HG03432 (cell line): ENCODE measurements around the gene AQP12A.
"Not testable (repeated sequence)": the region's sequence is repeated elsewhere in the genome, so short reads cannot be mapped to it uniquely, and the experiment has no call there.

Experiments
- ATAC-seq: cut with Tn5 transposase; IDR thresholded peaks from one replicate; pipeline ENCODE4 v1.9.1; 2021; ENCODE audit warnings: mild to moderate bottlenecking, moderate library complexity; ENCODE audit not compliant: unreplicated experiment

AQP12A gene, protein sequence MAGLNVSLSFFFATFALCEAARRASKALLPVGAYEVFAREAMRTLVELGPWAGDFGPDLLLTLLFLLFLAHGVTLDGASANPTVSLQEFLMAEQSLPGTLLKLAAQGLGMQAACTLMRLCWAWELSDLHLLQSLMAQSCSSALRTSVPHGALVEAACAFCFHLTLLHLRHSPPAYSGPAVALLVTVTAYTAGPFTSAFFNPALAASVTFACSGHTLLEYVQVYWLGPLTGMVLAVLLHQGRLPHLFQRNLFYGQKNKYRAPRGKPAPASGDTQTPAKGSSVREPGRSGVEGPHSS

DNA sequence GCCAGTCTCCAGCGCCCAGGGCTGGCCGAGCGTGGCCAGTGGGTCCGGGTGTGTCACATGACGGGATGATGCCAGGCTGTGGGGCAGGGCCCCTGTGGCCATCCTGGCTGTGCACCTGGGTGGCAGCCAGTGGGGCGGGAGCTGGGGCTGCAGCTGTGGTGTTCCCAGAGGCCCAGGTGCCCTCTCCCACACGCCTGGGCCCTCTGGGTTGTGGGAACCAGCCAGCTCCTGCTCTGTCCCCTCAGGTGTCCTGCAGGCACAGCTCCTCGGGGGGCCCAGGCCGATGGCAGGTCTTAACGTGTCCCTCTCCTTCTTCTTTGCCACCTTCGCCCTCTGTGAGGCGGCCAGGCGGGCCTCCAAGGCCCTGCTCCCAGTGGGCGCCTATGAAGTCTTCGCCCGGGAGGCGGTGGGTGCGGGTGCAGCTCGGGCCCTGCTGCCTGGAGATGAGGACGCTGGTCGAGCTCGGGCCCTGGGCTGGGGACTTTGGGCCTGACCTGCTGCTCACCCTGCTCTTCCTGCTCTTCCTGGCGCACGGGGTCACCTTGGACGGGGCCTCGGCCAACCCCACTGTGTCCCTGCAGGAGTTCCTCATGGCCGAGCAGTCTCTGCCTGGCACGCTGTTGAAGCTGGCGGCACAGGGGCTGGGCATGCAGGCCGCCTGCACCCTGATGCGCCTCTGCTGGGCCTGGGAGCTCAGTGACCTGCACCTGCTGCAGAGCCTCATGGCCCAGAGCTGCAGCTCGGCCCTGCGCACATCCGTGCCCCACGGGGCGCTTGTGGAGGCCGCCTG, at the start of gene AQP12A:
TSS of gene AQP12A (plus strand) at position 236 of the 790 bp plus-strand sequence. CDS start at position 284, 48 bp downstream.
- ATAC-seq: not testable (repeated sequence)

DNA sequence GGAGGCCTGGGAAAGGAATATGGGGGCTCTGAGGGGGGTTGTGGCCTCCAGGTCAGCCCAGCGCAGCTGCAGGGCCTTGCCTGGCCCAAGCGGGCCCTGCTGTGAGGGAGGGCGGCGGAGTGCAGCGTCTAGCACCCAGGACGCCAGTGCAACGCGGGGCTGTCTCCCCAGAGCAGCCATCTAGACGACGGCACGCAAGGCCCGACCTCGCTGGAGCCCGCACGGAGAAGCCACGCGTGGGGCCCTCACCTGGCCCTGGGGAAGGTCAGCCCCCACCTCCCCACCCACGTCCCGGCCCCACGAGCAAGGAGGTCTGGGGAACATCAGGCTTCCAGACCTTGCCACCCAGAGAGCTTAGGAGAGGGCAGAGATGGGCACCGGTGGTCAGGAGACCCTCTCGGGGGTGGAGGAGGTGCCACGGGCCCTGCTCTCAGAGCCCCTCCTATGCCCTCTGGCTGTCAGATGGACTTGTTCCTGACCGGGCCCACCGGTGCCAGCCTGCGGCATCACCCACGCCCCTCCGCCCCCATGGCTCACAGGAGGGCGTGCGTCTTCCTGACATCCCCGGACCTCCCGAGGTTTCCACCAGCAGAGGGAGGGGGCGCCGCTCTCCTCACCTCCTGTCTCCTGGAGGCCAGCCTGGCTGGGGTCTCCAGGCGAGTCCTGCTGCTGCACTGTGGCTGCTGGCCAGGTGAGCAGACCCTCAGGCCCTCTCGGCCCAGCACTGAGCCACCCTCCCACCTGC, 49.4 kb upstream of the AQP12A start:
- ATAC-seq: no peak

DNA sequence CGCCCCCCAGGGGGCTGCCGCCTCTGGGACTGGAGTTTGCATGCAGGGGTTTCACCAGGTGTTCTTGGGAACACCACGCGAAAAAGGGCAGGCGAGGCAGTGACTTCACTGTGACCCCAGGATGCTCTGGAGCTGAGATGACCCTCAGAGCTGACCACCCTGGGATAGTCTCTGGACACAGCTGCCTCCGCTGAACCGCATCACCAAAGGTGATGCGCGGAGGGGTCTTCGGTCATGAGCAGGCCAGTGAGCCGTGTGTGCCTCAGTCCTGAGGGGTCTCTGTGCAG, 48.9 kb upstream of the AQP12A start:
- no peak for ATAC-seq

DNA sequence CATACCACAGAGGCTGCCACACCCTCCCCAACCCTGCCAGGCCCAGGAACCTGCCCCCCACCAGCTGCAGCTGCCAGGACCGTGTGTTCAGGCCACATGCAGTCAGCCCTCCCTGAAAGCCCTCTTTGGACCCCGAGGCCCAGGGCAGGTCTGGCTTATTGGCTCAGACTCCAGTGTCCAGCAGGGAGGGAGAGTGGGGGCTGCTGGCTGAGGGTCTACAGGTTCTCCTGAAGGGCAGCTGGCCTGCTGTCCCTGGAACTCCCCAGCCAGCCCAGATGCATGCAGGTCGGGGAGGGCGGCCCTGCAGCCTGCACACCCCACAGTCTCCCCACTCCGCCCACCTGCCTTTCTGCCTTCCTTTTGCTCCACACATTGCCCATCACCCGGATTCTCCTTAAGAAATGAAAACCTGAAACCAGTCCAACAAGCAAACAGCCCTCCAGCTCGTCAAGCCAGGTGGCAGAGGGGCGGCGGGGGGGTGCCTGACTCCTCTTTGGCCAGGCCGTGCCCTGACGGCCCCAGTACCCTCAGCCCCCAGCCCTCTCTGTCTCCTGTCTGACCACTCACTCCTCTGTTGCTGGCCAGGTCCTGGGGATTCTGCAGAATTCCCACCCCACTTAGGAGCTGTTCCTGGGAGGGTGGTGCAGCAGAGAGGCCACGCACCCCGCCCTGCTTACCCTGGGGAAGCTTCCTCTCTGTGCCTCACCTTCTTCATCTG, 48.4 kb upstream of the AQP12A start:
- no peak for ATAC-seq

DNA sequence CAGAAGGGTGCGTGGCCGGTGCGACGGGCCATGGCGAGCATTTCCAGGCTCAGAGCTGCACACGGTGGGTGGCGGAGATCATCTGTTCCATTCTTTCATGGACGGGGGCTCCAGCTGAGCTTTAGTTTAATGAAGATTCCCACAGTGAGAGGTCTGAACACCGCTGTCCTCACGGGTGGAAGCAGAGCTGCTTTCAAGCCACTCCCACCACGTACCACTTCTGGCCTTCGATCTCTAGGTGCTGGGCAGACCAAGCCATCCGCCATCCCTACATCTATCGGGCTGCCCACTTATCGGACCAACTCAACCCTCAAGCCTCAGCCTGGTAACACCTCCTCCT, 47.9 kb upstream of the AQP12A start:
- no peak for ATAC-seq

DNA sequence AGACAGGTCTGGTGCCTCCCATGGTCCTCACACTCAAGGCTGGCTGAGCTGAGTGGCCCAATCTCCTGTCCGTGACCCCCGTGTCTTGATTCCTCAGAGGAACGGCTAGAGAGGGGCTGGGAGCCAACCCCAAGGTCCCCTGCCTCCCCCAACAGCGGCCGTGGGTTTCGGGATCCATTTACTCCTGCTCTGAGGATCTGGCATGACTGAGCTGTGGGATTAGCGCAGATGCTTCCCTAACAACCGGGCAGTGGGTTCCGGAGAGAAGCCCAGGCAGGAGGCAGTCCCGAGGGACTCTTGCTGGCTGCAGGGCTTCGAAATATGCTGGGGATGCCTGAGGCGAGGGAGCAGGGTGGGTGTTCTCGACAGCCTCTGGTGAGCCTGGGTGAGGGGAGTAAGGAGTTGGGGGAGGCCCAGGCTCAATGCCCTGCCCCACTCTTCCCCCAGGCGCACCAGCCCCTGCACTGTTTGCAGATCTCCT, 47.5 kb upstream of the AQP12A start:
- ATAC-seq: no peak

DNA sequence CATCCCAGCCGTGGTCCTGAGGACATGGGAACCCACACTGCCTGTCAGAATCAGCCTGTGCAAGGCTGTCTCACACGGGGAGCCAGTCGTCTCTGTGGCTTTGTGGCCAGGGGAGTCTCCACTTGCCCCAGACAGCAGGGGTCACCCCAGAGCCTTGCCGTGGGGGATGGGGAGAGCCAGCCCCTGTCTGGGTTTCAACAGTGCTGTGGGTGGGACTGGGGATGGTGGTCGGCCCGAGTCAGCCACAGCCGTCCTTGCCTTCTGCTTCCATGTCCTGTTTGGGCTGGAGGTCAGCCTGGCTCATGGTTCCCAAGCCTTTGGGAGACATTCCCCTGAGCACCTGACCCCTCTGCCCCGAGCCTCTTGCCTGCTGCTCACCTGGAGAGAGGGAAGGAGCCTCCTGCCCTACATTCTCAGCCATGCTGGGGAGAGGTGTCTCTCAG, 46.8 kb upstream of the AQP12A start:
- ATAC-seq: no peak

DNA sequence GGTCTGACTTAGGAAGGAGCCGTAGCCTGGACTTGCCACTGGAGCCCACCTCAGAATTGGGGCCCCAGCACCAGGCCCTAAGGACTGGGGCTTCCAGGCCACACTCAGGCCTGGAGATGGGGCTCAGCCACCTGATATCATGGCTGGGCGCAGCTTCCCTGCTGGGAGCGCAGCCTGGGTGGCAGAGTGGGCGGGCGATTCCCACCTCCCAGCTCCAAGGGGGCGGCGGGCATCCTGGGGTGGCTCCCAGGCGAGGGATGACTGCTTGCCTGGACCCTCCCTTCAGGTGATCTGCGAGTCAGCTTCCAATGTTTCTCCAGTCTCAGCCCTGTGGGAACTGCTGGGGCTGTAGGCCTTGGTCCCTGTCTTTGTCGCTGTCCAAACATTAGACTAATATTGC, 46.3 kb upstream of the AQP12A start:
- no peak for ATAC-seq

DNA sequence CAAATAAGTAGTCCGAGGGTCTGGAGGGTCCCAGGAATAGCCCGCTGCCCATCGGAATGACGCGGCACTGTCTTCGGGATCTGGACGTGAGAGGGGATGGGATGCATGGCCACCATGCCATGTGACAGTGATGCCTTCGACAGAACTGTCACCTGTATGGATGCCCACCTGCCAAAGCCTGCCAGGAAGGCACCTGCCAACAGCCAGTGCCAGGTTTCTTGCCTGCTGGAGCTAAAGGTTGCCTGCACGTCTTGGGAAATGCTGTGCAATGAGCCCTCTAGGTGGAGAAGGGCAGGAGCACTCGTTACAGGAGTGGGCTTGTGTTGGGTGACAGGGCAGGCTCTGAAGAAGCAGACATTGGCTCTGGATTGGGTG, 45.9 kb upstream of the AQP12A start:
- no peak for ATAC-seq

DNA sequence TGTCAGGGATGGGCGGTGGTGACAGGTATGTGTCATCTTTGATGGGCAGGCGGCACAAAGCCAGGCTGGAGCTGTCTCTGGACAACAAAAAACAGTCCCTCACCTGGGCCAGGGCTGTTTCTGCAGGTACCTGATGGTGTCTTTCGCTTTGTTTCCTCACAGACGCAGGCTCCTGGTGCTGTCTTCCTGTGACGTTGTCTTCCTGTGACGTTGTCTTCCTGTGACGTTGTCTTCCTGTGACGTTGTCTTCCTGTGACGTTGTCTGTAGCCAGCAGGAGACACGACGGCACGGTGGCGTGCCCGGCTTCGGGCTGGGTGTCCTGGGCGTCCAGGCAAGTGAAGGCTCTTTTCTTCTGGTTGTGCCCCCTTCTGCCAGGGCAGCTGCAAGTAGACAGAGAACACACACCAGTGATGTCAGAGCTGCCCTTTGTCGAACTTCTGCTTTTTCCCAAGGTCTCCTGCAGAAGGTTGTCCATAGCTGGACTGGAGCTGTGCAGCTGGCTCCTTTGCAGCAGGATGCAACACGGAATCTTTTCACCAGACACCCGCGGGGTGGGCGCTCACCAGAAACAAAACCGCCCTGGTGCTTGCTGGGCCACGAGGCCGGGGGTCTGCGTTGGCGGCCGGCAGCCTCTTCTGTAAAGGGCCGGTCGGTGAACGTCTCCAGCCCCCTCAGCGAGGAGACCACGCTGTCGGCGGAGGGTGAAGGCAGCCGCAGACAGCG, 45.3 kb upstream of the AQP12A start:
- ATAC-seq: no peak

DNA sequence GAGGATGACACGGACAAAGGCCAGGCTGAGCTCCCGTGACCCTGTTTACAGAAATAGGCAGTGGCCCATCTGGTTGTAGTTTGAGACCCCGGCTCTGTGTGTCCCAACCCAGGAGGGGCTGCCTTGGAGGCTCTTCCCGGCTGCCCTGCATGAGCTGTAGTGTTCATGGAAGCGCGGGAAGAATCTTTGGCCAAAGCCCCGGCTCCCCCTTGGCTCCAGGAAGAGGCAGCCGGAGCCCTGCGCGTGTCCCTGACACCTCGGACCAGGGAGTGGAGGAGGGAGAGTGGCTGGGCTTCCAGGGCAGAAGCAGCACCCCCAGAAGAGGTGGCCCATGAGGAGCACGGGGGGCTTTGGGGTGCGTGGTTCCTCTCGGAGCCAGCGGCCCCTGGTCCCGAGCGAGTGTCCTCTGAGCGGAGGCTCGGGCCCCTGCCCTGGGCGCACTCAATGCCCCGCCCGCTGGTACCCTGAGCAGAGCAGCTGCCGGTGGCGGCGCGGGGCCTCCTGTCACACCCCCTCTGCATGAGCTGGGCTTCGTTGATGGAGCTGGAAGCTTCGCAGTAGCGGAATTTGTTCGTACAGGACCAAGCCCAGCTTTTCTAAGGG, 44.7 kb upstream of the AQP12A start:
- ATAC-seq: no peak

DNA sequence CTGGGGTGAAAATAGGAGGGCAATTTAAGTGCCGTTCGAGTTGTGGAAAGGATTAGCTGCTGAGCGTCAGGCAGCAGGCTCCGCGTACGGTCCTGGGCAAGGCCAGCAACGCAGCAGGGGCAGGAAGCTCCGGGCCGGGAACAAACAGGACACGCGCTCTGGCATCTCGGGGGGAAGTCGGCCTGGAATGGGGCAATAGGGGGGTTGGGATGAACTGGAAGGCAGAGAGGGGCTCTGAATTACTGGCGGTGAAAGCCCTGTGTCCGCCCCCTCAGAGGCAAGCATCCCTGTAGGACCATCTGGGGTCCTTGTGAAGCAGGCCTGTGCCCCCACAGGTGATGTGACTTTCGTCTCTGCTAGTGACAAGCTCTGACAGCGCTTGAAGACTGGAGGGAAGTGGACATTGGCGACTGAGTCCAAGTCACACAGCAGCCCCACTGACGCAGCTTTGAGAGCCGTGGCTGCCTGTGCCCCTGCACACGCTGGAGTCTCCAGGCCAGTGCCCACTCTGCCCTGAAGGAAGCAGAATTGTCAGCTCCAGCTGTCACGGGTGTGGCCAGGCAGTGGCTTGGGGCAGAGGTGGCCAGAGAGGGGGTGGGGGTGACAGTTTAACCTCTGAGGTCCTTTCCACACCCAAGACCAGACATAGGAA, 44.0 kb upstream of the AQP12A start:
- no peak for ATAC-seq

DNA sequence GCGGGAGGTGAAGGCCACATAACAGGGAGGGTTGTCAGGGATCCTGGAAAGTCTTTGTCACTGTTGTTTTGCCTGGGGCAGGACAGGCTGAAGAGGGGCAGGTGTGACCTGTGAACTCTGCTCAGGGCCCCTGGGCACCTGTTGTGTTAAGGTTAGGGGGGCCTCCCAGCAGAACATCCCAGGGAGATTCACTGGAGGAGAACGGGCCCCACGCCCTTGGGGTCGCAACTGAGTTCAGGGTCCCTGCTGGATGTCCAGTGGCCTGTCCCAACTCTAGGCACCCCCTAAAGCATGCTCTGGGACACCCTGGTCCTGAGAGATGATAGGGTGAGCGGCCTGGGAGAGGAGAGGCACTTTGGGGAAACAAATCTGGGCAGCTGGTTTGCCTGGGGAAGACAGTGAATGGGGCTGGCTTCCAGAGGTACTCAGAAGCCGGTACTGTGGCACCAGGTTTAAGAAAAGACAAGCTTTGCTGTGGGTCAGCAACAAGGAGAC, 43.5 kb upstream of the AQP12A start:
- no peak for ATAC-seq

DNA sequence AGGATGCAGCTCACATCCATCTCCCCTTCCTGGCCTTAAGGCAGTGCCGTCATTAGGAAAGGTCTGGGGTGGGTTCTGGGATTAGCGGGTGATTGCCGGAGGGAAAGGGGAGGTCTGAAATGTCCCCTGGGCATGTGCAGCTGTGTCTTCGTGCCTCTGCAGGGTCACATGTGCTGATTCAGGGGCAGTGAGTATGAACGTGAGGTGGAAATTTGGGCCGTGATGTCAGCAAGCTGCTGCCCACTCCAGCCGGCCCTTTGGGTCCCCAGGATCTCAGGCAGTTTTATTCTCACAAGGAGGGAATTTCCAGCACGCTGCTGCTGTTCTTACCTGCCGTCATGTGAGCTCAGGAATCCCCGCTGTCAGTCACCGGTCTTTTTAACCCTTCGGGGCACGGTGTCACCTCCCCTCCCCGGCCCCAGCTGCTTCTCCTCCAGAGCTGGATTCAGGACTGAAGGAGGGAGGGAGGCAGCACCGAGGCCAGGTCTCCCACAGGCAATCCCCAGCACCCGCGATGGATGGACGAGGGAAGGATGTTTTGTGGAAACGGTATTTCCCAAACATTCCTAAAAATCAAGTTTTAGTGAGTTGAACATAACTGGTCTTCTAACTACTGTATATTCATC, 42.9 kb upstream of the AQP12A start:
- no peak for ATAC-seq

DNA sequence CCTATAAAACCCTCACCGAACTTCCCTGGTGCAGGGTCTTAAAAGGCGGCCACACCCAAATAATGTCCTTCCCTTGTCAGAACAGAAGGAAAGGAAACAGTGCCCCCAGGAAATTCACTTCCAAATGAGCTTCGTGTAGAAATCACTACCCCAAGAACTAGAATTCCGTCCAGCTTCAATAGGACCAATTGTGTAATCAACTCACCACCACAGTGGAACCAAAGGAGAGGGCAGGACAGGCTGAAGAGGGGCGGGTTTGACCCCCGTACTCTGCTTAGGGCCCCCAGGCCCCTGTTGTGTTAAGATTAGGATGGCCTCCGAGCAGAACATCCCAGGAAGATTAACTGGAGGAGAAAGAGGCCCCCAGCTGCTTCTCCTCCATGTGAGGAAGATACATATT, 42.3 kb upstream of the AQP12A start:
- ATAC-seq: no peak

DNA sequence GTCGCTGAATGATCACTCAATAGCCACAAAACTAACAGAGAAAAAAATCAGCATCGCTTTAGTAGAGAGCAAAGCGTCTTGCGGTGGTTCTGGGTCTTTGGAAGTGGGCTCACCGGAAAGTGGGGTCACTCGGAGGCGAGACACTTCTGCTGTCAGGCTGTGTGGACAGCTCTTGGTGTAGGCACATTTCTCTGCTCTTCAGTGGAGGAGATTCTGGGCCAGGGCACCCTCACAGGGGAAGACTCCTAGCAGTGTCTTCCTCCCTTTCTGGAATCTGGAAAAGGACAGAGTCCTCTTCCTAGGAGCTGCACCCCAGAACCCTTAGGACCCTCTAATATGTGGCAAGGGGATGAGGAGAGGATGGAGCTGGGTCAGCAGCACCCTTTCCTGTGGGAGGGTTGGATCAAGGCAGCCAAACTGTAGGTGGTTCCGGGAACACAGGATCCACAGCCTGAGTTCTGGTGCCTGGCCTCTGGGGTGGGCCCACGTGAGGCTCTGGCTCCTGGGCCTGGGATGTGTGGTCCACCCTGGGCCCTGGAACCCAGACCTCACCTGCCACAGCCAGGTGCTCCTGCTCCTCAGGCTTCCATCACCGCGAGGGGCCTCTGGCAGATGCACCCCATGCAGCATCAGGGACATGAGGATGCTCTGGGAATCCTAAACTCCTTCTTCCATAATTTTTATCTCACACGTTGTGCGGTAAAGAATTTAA, 41.3 kb upstream of the AQP12A start:
- ATAC-seq: no peak

DNA sequence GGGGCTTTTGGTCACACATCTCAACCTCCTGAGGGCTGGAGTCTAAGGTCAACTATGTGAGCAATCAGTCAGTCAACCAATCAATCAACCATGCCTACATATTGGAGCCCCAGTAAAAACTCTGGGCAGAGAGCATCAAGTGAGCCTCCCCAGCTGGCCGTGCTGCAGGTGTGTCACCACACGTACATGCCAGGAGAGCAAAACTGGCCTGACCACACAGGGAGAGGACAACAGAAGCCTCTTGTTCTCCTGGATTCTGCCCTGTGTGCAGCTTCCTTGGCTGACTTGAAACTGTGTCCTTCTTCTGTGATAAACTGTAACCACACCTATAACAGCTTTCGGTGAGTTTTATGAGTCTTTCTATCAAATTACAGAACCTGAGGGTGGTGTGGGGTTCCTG, 40.5 kb upstream of the AQP12A start:
- ATAC-seq: no peak
